H1 (cell line): ENCODE results near the gene CLEC2A. TPM values are rescaled to one million over a fixed set of nuclear protein-coding genes. Genes with fewer than 3 reads are reported as not detected.

ENCODE experiments used
- CTCF ChIA-PET: fragments of 300-600 bp; sonication (Branson Sonifier 250); formaldehyde crosslinking; loops from one replicate; lab custom pipeline; 2021; ENCODE audit not compliant: partially characterized antibody; lab: Charles Lee
- POLR2A ChIA-PET: fragments of 300-600 bp; sonication (Branson Sonifier 250); formaldehyde crosslinking; loops from one replicate; lab custom pipeline; 2021; ENCODE audit warnings: inconsistent platforms; ENCODE audit not compliant: partially characterized antibody; lab: Charles Lee
- DNase-seq, 2 experiments: peaks; one replicate each; pipeline versions ENCODE4 v3.0.0 to v3.0.0-alpha.2; 2010 to 2022; ENCODE audit warnings: low spot score in 2 of 2, low read depth in 1 of 2, mixed read lengths in 1 of 2
- FAIRE-seq: peaks from 2 replicates; lab custom pipeline; 2011; peaks lifted over from hg19 to GRCh38; lab: Jason Lieb, UNC
- H2AFZ ChIP-seq: 2 replicates; pipeline ENCODE4 v1.8.1; 2012; ENCODE audit warnings: low read length, inconsistent platforms
- H2AK5ac ChIP-seq: 2 replicates; pipeline ENCODE4 v1.6.1; 2013; ENCODE audit warnings: low read depth, low read length
- H2BK120ac ChIP-seq: replicated peaks from 2 replicates; pipeline ENCODE3; 2013; ENCODE audit warnings: low read depth, low read length, inconsistent platforms
- H2BK12ac ChIP-seq: 2 replicates; pipeline ENCODE4 v1.6.1; 2013; ENCODE audit warnings: low read depth, low read length
- H2BK15ac ChIP-seq: 2 replicates; pipeline ENCODE4 v1.6.1; 2013; ENCODE audit warnings: low read length
- H2BK20ac ChIP-seq: 2 replicates; pipeline ENCODE4 v1.6.1; 2013; ENCODE audit warnings: low read length
- H2BK5ac ChIP-seq: 2 replicates; pipeline ENCODE4 v1.6.1; 2013; ENCODE audit warnings: low read depth, low read length
- H3K14ac ChIP-seq: 2 replicates; pipeline ENCODE4 v1.6.1; 2013; ENCODE audit warnings: inconsistent platforms; ENCODE audit not compliant: insufficient read length
- H3K18ac ChIP-seq: 2 replicates; pipeline ENCODE4 v1.6.1; 2013; ENCODE audit warnings: low read length; ENCODE audit errors: extremely low read depth
- H3K23ac ChIP-seq: 2 replicates; pipeline ENCODE4 v1.6.1; 2013; ENCODE audit warnings: inconsistent platforms; ENCODE audit not compliant: insufficient read length
- H3K23me2 ChIP-seq: 2 replicates; pipeline ENCODE4 v1.6.1; 2013; ENCODE audit warnings: low read depth, low read length
- H3K27ac ChIP-seq: 2 replicates; pipeline ENCODE4 v1.6.1; 2011; ENCODE audit warnings: low read depth, low read length, inconsistent platforms
- H3K27me3 ChIP-seq, 4 experiments: replicated peaks in 1 of 4; 1 replicate in 1 of 4; 2 replicates in 3 of 4; pipeline versions ENCODE4 v1.6.1 to v1.8.1; 2011 to 2013; ENCODE audit warnings: low read length in 3 of 4, mild to moderate bottlenecking in 3 of 4, inconsistent platforms in 2 of 4, mixed read lengths in 2 of 4, moderate library complexity in 1 of 4; ENCODE audit not compliant: control insufficient read depth in 3 of 4, insufficient read depth in 3 of 4; ENCODE audit errors: extremely low read depth in 1 of 4
- H3K36me3 ChIP-seq, 4 experiments: 2 replicates each; pipeline versions ENCODE4 v1.6.1 to v1.8.1; 2011 to 2013; ENCODE audit warnings: mild to moderate bottlenecking in 4 of 4, low read length in 3 of 4, moderate library complexity in 2 of 4, control low read depth in 1 of 4, inconsistent platforms in 1 of 4; ENCODE audit not compliant: insufficient read depth in 4 of 4, control insufficient read depth in 2 of 4
- H3K4ac ChIP-seq: replicated peaks from 2 replicates; pipeline ENCODE3; 2013; ENCODE audit warnings: low read length, low read depth, mixed read lengths, inconsistent platforms; ENCODE audit not compliant: insufficient read length
- H3K4me1 ChIP-seq, 4 experiments: replicated peaks in 1 of 4; 1 replicate in 1 of 4; 2 replicates in 3 of 4; pipeline versions ENCODE4 v1.6.1 to v1.8.1; 2011 to 2013; ENCODE audit warnings: low read length in 3 of 4, inconsistent platforms in 2 of 4, mixed read lengths in 1 of 4; ENCODE audit not compliant: insufficient read depth in 4 of 4, control insufficient read depth in 3 of 4
- H3K4me2 ChIP-seq, 2 experiments: 2 replicates each; pipeline versions ENCODE4 v1.6.1 to v1.8.1; 2011 to 2013; ENCODE audit warnings: low read depth in 2 of 2, low read length in 2 of 2, control low read depth in 1 of 2, inconsistent platforms in 1 of 2, mild to moderate bottlenecking in 1 of 2; ENCODE audit not compliant: insufficient read depth in 1 of 2
- H3K4me3 ChIP-seq, 4 experiments: fragments of 200-600, 300-600 bp in 1 of 4; sonication (generic), shearing (Covaris generic), sonication (Bioruptor Twin) in 1 of 4; 2 replicates each; pipeline versions ENCODE4 v1.5.1 to v1.8.1; 2011 to 2016; ENCODE audit warnings: low read length in 4 of 4, low read depth in 3 of 4, control low read depth in 2 of 4, inconsistent platforms in 2 of 4, mild to moderate bottlenecking in 2 of 4, mixed read lengths in 1 of 4, moderate library complexity in 1 of 4; ENCODE audit not compliant: insufficient read depth in 2 of 4; ENCODE audit errors: extremely low read depth in 1 of 4
- H3K56ac ChIP-seq: replicated peaks from 2 replicates; pipeline ENCODE3; 2013; ENCODE audit warnings: low read depth, mild to moderate bottlenecking, mixed read lengths, low read length, inconsistent platforms; ENCODE audit not compliant: insufficient read length
- H3K79me1 ChIP-seq: 2 replicates; pipeline ENCODE4 v1.6.1; 2013; ENCODE audit warnings: low read depth, low read length, control low read depth
- H3K79me2 ChIP-seq, 2 experiments: 2 replicates each; pipeline versions ENCODE4 v1.6.1 to v1.8.1; 2012 to 2013; ENCODE audit warnings: low read length in 2 of 2, mild to moderate bottlenecking in 2 of 2, inconsistent platforms in 1 of 2; ENCODE audit not compliant: insufficient read depth in 2 of 2, control insufficient read depth in 1 of 2
- H3K9ac ChIP-seq, 4 experiments: replicated peaks in 1 of 4; 1 replicate in 1 of 4; 2 replicates in 3 of 4; pipeline versions ENCODE4 v1.6.1 to v1.8.1; 2011 to 2013; ENCODE audit warnings: low read depth in 3 of 4, low read length in 3 of 4, control low read depth in 2 of 4, mild to moderate bottlenecking in 2 of 4, moderate library complexity in 2 of 4, inconsistent platforms in 1 of 4; ENCODE audit errors: extremely low read depth in 1 of 4
- H3K9me3 ChIP-seq, 2 experiments: 2 replicates each; pipeline versions ENCODE4 v1.6.1 to v1.8.1; 2012 to 2013; ENCODE audit warnings: mild to moderate bottlenecking in 2 of 2, moderate library complexity in 2 of 2, control low read depth in 1 of 2, inconsistent platforms in 1 of 2, low read depth in 1 of 2, low read length in 1 of 2, mixed read lengths in 1 of 2; ENCODE audit not compliant: insufficient read depth in 2 of 2
- H4K20me1 ChIP-seq, 2 experiments: replicated peaks in 1 of 2; 2 replicates each; pipeline versions ENCODE3 to v1.8.1; 2011 to 2013; ENCODE audit warnings: inconsistent platforms in 2 of 2, low read length in 2 of 2, mild to moderate bottlenecking in 1 of 2; ENCODE audit not compliant: insufficient read depth in 2 of 2, control insufficient read depth in 1 of 2
- H4K5ac ChIP-seq: 2 replicates; pipeline ENCODE4 v1.6.1; 2013; ENCODE audit warnings: low read length, low read depth, mixed read lengths, inconsistent platforms; ENCODE audit not compliant: insufficient read length
- H4K8ac ChIP-seq: 2 replicates; pipeline ENCODE4 v1.8.0; 2013; ENCODE audit warnings: mild to moderate bottlenecking, moderate library complexity, low read length, inconsistent platforms; ENCODE audit not compliant: insufficient read depth; ENCODE audit errors: extremely low read depth
- H4K91ac ChIP-seq: replicated peaks from 2 replicates; pipeline ENCODE3; 2013; ENCODE audit warnings: low read length, mixed read lengths, inconsistent platforms; ENCODE audit not compliant: insufficient read length
- BCL11A ChIP-seq, 2 experiments: IDR thresholded peaks; one replicate each; pipeline ENCODE4 v1.6.1; 2011; ENCODE audit warnings: low read depth in 2 of 2, low read length in 2 of 2, mild to moderate bottlenecking in 2 of 2
- CBX5 ChIP-seq: fragments of 300-800, 300-1000 bp; sonication (generic); IDR thresholded peaks from 2 replicates; pipeline ENCODE4 v1.7.1; 2016; ENCODE audit warnings: antibody characterized with exemption, low read length, low read depth
- EZH2 ChIP-seq: fragments of 200-600 bp; sonication (generic); IDR thresholded peaks from 2 replicates; pipeline ENCODE4 v1.7.1; 2012; ENCODE audit warnings: low read depth, mild to moderate bottlenecking, moderate library complexity, low read length, inconsistent platforms; ENCODE audit not compliant: severe bottlenecking
- KDM1A ChIP-seq: fragments of 200-600, 300-600 bp; sonication (generic); IDR thresholded peaks from 2 replicates; pipeline ENCODE4 v1.7.1; 2016; ENCODE audit warnings: mild to moderate bottlenecking, low read length, borderline replicate concordance
- KDM4A ChIP-seq: IDR thresholded peaks from one replicate; pipeline ENCODE4 v1.7.1; 2012; ENCODE audit warnings: low read depth, mild to moderate bottlenecking, moderate library complexity, low read length, inconsistent platforms; ENCODE audit not compliant: severe bottlenecking
- RAD21 ChIP-seq, 2 experiments: IDR thresholded peaks in 1 of 2; conservative IDR thresholded peaks in 1 of 2; 2 replicates each; pipeline ENCODE4 v1.6.1; 2011; ENCODE audit warnings: low read depth in 2 of 2, low read length in 2 of 2, improper control_type of control experiment in 1 of 2, inconsistent platforms in 1 of 2, mild to moderate bottlenecking in 1 of 2, moderate library complexity in 1 of 2
- RFX5 ChIP-seq: IDR thresholded peaks from 2 replicates; pipeline ENCODE4 v1.6.1; 2011; ENCODE audit warnings: low read depth, low read length, improper control_type of control experiment, borderline replicate concordance
- SIRT6 ChIP-seq: IDR thresholded peaks from one replicate; pipeline ENCODE4 v1.7.1; 2012; ENCODE audit warnings: low read length, inconsistent platforms
- SIX5 ChIP-seq: IDR thresholded peaks from 2 replicates; pipeline ENCODE4 v1.6.1; 2011; ENCODE audit warnings: mild to moderate bottlenecking, low read depth, low read length
- SUZ12 ChIP-seq: fragments of 200-600 bp; sonication (generic); IDR thresholded peaks from 2 replicates; pipeline ENCODE4 v1.6.1; 2012; ENCODE audit warnings: mild to moderate bottlenecking, inconsistent platforms, low read length, moderate library complexity, mixed read lengths
- TCF12 ChIP-seq: IDR thresholded peaks from 2 replicates; pipeline ENCODE4 v1.6.1; 2011; ENCODE audit warnings: low read depth, mild to moderate bottlenecking, low read length
- TEAD4 ChIP-seq: IDR thresholded peaks from 2 replicates; pipeline ENCODE4 v1.6.1; 2012; ENCODE audit warnings: low read depth, low read length, inconsistent platforms, mixed read lengths
- WGBS, 2 experiments: shearing (Covaris generic) in 1 of 2; methylation state at CpG; one replicate each; pipeline versions ENCODE4 v1.1.6 to v1.1.7; 2013 to 2015; ENCODE audit warnings: low lambda C conversion rate in 2 of 2, mixed read lengths in 2 of 2, inconsistent platforms in 1 of 2, low coverage in 1 of 2, missing lambda C conversion rate in 1 of 2; ENCODE audit not compliant: insufficient replicate concordance in 2 of 2, insufficient coverage in 1 of 2, insufficient read length in 1 of 2; ENCODE audit errors: extremely low coverage in 1 of 2, missing lambda C conversion rate in 1 of 2; 5-methylcytosine and 5-hydroxymethylcytosine counted together
- polyA plus RNA-seq, 7 experiments: library from polyadenylated mRNA; depleted of rRNA in 3 of 7; stranded (reverse) in 5 of 7; unstranded in 2 of 7; fragments of >200 nt in 5 of 7; fragments of 200-250 nt in 2 of 7; gene quantifications; 1 replicate in 5 of 7; 2 replicates in 1 of 7; 4 replicates in 1 of 7; pipeline versions ENCODE4 v1.2.1 to v1.2.3, GENCODE V29; 2011 to 2013; ENCODE audit warnings: missing spikeins in 2 of 7, mixed read lengths in 2 of 7
- total RNA-seq: library from RNA; stranded (reverse); fragmentation: NEBNext Ultra II Directional; extraction: Animal tissue kit (Norgen Biotek cat#: 25700); gene quantifications from 2 replicates; pipeline ENCODE4 v1.2.1, GENCODE V29; 2021
- TF ChIP-seq, protein P1 (sequence below): IDR thresholded peaks from 2 replicates; pipeline ENCODE4 v1.6.1; 2012; ENCODE audit warnings: inconsistent platforms

CLEC2A gene
- total and polyA plus RNA-seq, 2 of the 8 experiments (the other 6 are each of a cell fraction or from before 2014, with no cell fraction given) = 0.63 to 3.7 TPM

DNA sequence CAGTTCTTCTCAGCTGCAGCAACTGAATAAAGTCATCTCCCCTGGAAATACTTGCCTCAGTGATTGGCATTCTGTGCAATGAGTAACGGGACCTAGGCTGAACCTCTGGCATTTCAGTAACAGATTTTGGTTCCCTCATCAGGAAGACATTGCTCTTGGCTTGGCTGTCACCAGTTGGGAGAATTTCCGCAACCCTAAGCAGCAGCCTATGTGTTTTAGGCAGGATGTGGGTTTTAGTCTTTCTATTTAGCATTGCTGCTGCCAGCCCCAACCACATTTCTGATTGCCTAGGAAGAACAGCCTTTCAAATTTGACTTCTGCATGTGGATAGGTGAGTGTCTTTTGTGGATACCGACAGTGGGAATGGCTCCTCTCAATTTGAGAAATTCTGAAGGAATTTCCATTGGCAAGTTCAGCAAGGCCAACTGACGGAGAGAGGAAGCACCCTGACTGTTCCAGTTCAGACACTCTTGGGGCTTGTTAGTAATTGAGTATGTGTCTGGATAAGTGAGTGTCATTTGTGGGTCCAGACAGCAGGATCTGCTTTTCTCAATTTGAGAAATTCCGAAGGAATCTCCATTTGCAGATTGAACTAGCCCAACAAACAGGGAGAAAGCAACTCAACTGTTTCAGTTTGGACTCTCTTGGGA lies 19.0 kb upstream of the CLEC2A start:
- Histone ChIP-seq H2AFZ (no peak overlapping the region), H3K56ac (no peak overlapping the region), H3K18ac (no peak overlapping the region), H2AK5ac (no peak overlapping the region), H3K79me2 (no peaks in the 10 kb centered on the region), H4K8ac (no peak overlapping the region), H3K9ac (no peak overlapping the region), H3K4me1 (no peaks in the 10 kb centered on the region), H4K91ac (no peak overlapping the region), H4K20me1 (no peaks in the 10 kb centered on the region), H2BK12ac (no peak overlapping the region), H2BK20ac (no peak overlapping the region), H3K27me3 (no peaks in the 10 kb centered on the region), H3K27ac (no peak overlapping the region), H3K4me2 (no peak overlapping the region), H3K79me1 (no peaks in the 10 kb centered on the region), H2BK15ac (no peak overlapping the region), H2BK120ac (no peak overlapping the region), H3K9me3 (peaks cover 0 to 4% of the 10 kb centered on the region in 2 experiments; a peak in 2 of 4 replicates), H3K36me3 (no peaks in the 10 kb centered on the region), H3K23me2 (no peaks in the 10 kb centered on the region), H4K5ac (no peak overlapping the region), H3K23ac (no peak overlapping the region), H3K14ac (no peak overlapping the region), H3K4ac (no peak overlapping the region), H2BK5ac (no peak overlapping the region), H3K4me3 (no peak overlapping the region)
- ChIA-PET POLR2A (no interaction called here), CTCF (no interaction called here)
- 89% methylated on average over 5 of the region's 5 CpGs; no CpG with 5 or more reads in 1 of the 2 experiments for WGBS, 2 experiments
- no peak for DNase-seq
- TF ChIP-seq EZH2 = no peak
- TF ChIP-seq SIX5 = no peak
- no peak for TF ChIP-seq KDM1A
- no peak for TF ChIP-seq RAD21 (IDR thresholded peaks at IDR 0.05 in 1 of 2, conservative IDR thresholded peaks at IDR 0.05 in 1 of 2; ENCODE audit: low read depth in 2 of 2, low read length in 2 of 2)
- TF ChIP-seq SIRT6 = no peak
- no peak for TF ChIP-seq BCL11A (IDR thresholded peaks at IDR 0.05; ENCODE audit: low read depth in 2 of 2, low read length in 2 of 2)
- TF ChIP-seq RFX5 = no peak
- TF ChIP-seq SUZ12 = no peak
- TF ChIP-seq, protein P1, sequence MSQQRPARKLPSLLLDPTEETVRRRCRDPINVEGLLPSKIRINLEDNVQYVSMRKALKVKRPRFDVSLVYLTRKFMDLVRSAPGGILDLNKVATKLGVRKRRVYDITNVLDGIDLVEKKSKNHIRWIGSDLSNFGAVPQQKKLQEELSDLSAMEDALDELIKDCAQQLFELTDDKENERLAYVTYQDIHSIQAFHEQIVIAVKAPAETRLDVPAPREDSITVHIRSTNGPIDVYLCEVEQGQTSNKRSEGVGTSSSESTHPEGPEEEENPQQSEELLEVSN = no peak
- TF ChIP-seq KDM4A = no peak
- no peak for TF ChIP-seq TEAD4
- no peak for TF ChIP-seq TCF12
- TF ChIP-seq CBX5 = no peak
- FAIRE-seq = no peak
